Type B pancreatic cell (in vitro differentiated cells): ENCODE data around the gene NDFIP1. TPM values are rescaled to one million over a fixed set of nuclear protein-coding genes. Genes with fewer than 3 reads are reported as not detected.

ENCODE experiments used
- DNase-seq: peaks from one replicate; pipeline ENCODE4 v3.0.0; 2021; ENCODE audit warnings: mixed read lengths; ENCODE audit not compliant: unreplicated experiment; ENCODE audit errors: extremely low spot score
- H3K27ac Mint-ChIP-seq: 2 replicates; pipeline ENCODE4 v1.8.0; 2021; ENCODE audit warnings: mild to moderate bottlenecking, mixed read lengths
- H3K27me3 Mint-ChIP-seq: 2 replicates; pipeline ENCODE4 v1.8.0; 2021; ENCODE audit warnings: mixed read lengths
- H3K36me3 Mint-ChIP-seq: 2 replicates; pipeline ENCODE4 v1.8.0; 2021; ENCODE audit warnings: mixed read lengths
- H3K4me1 Mint-ChIP-seq: one replicate; pipeline ENCODE4 v1.8.0; 2021; ENCODE audit warnings: mixed read lengths; ENCODE audit not compliant: unreplicated experiment
- H3K4me3 Mint-ChIP-seq: 2 replicates; pipeline ENCODE4 v1.8.0; 2021; ENCODE audit warnings: mild to moderate bottlenecking, mixed read lengths
- H3K9me3 Mint-ChIP-seq: 2 replicates; pipeline ENCODE4 v1.8.0; 2021; ENCODE audit warnings: mixed read lengths
- long read RNA-seq: library from polyadenylated mRNA; unstranded; transcript quantifications from one replicate; pipeline ENCODE4 v2.0.0, GENCODE V29; 2020
- total RNA-seq: library from RNA; stranded (reverse); gene quantifications from 2 replicates; pipeline ENCODE4 v1.2.1, GENCODE V29; 2021; ENCODE audit warnings: low replicate concordance
- TF ChIP-seq, protein P1 (sequence below): fragments of 200-600 bp; sonication (generic); conservative IDR thresholded peaks from 2 replicates; pipeline ENCODE4 v1.5.0; 2021; ENCODE audit warnings: antibody characterized with exemption, mild to moderate bottlenecking

NDFIP1 gene, protein sequence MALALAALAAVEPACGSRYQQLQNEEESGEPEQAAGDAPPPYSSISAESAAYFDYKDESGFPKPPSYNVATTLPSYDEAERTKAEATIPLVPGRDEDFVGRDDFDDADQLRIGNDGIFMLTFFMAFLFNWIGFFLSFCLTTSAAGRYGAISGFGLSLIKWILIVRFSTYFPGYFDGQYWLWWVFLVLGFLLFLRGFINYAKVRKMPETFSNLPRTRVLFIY
- total RNA-seq = 57.7 and 59.3 TPM in 2 replicates
- long read RNA-seq, full-length matches to known transcripts = 198 of 211 reads
- long read RNA-seq, partial matches to known transcripts = 4 of 211 reads
- long read RNA-seq, other reads (novel, unspliced or antisense) = 9 of 211 reads

DNA sequence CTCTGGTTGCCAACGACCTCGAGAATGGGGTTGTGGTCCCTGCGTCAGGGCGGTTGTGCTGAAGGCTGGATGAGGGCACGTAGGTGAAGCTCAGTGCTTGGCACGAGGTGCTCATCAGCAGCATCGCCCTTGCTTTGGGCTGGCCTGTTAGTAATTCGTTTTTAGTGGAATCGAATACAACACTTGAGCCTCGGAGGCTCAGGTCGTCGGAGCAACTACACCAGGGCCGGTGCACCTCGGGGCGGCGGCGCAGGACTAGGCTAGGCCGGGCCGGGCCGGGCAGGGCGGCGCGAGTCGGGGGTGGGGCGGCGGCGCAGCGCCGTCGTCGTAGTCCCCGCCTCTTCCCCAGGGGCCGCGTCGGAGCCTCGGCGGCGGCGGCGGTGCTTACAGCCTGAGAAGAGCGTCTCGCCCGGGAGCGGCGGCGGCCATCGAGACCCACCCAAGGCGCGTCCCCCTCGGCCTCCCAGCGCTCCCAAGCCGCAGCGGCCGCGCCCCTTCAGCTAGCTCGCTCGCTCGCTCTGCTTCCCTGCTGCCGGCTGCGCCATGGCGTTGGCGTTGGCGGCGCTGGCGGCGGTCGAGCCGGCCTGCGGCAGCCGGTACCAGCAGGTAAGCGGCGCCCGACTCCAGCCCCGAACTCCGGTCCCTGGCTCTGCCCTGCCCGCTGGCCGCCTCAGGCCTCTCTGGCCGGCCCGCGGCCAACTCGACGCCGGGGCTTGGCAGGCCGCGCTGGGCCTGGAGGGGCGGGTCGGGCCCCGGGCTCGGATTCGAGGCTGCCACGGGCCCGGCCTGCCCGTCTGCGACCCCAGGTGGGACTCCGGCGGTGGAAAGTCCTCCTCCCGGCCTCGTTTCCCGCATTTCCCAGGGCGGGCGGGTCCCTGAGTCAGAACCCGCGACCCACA, at the start of gene NDFIP1:
NDFIP1 (plus strand) TSS at position 348 of the 899 bp plus-strand sequence; CDS start at position 544, 196 bp downstream.
- peaks cover 7% of the 10 kb centered on the region for H3K36me3 Mint-ChIP-seq
- peak; percentile 88 for DNase-seq
- peak within 1 kb of the TSS; percentile 99 for H3K4me3 Mint-ChIP-seq
- H3K9me3 Mint-ChIP-seq = no peaks in the 10 kb centered on the region
- TF ChIP-seq, protein P1, sequence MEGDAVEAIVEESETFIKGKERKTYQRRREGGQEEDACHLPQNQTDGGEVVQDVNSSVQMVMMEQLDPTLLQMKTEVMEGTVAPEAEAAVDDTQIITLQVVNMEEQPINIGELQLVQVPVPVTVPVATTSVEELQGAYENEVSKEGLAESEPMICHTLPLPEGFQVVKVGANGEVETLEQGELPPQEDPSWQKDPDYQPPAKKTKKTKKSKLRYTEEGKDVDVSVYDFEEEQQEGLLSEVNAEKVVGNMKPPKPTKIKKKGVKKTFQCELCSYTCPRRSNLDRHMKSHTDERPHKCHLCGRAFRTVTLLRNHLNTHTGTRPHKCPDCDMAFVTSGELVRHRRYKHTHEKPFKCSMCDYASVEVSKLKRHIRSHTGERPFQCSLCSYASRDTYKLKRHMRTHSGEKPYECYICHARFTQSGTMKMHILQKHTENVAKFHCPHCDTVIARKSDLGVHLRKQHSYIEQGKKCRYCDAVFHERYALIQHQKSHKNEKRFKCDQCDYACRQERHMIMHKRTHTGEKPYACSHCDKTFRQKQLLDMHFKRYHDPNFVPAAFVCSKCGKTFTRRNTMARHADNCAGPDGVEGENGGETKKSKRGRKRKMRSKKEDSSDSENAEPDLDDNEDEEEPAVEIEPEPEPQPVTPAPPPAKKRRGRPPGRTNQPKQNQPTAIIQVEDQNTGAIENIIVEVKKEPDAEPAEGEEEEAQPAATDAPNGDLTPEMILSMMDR = peak; percentile 22
- H3K27me3 Mint-ChIP-seq = no peaks in the 10 kb centered on the region
- H3K27ac Mint-ChIP-seq = peak within 1 kb of the TSS; percentile 97
- peaks cover 23% of the 10 kb centered on the region for H3K4me1 Mint-ChIP-seq

DNA sequence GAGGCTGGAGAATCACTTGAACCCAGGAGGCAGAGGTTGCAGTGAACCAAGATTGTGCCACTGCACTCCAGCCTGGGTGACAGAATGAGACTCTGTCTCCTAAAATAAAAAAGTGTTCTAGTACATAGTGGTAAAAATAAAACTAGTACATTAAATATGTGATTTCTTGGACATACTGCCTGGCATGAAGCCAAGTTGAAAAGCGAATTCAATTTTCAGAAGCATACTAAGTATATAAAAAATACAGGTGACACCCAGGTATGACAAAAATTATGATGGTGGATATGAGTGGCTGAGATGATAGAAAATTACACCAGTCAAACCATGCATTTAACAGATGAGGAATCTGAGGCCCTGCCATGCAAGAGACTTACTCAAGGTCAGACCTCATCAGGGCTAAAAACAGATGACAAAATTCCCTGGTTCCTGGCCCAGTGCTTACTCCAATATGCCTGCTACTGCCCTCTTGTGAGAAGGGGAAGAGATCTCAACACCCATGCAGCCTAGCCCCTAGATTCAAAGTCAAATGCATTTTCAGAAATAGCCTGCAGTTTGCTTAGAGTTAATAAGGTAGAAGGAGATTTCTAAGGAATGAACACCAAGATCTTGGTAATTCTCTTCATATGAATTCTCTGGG, 49.2 kb upstream of the NDFIP1 start:
- no peaks in the 10 kb centered on the region for H3K9me3 Mint-ChIP-seq
- TF ChIP-seq, protein P1 = no peak
- H3K36me3 Mint-ChIP-seq = no peaks in the 10 kb centered on the region
- no peak for DNase-seq
- H3K4me3 Mint-ChIP-seq = no peak overlapping the region
- peaks cover 28% of the 10 kb centered on the region for H3K4me1 Mint-ChIP-seq
- no peak overlapping the region for H3K27ac Mint-ChIP-seq
- H3K27me3 Mint-ChIP-seq = peaks cover 3% of the 10 kb centered on the region

DNA sequence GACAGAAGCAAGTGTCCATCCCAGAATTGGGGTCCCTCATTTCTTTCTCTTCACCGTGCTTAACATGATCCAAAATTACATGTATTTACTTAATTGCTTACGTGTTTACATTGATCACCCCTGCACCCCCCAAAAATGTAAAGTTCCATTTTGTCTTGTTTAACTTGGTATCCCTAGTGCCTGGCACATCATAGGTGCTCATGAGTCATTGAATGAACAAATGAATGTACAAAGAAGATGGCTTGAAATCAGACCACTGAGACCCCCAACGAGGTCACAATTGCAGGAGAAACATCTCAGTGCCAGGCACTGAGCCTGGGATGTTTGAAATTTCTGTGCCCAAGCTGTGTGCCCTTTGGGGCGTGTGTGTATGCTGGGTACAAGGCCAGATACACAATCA, 45.2 kb upstream of the NDFIP1 start:
- DNase-seq = no peak
- H3K4me3 Mint-ChIP-seq = peak overlapping the region; percentile 86
- H3K9me3 Mint-ChIP-seq = no peaks in the 10 kb centered on the region
- H3K4me1 Mint-ChIP-seq = peaks cover 20% of the 10 kb centered on the region
- TF ChIP-seq, protein P1 = no peak
- H3K27me3 Mint-ChIP-seq = peaks cover 7% of the 10 kb centered on the region
- H3K27ac Mint-ChIP-seq = peak overlapping the region; percentile 73
- H3K36me3 Mint-ChIP-seq = no peaks in the 10 kb centered on the region

DNA sequence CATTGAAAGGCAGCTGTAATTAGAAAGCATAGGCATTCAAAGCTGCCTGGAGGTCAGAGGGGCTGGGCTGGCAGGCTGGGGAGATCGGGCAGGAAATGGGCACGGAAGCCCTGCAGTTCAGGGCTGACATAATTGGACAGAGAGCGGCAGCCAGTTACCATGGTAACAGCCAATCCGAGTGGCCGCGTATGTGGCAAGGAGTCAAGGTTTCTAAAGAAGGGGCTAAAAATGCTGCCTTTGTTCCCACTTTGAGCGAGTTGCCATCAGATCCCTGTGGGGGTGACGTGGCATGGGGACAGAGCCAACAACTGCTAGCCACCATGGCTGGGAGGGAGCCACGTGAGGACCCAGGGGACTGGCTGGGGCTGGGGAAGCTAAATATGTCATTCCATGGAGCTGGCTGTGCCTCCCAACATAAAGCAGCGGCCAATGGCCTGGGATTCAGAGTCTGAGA, 44.7 kb upstream of the NDFIP1 start:
- peak overlapping the region; percentile 73 for H3K27ac Mint-ChIP-seq

DNA sequence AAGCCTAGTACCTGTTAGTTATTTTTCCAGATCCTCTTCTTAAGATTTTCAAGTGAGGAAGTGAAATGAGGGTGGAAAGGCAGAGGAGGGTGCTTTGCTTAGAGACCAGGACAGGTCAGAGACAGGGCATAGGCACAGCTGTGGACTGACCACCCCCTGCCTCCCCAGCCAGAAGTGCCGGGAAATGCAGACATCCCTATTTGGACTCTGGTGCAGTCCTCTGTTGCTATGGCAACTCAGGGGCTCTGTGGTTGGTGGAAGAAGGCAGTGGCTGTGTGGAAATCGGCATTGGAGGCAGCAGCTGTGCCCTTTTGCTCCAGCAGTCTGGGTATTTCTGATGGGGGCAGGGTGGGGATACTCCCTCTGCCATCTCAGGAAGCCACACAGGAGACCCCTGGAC, 43.3 kb upstream of the NDFIP1 start:
- peaks cover 7% of the 10 kb centered on the region for H3K27me3 Mint-ChIP-seq
- H3K27ac Mint-ChIP-seq = no peak overlapping the region
- TF ChIP-seq, protein P1 = no peak
- no peak overlapping the region for H3K4me3 Mint-ChIP-seq
- no peaks in the 10 kb centered on the region for H3K9me3 Mint-ChIP-seq
- peak; percentile 54 for DNase-seq
- H3K36me3 Mint-ChIP-seq = no peaks in the 10 kb centered on the region
- H3K4me1 Mint-ChIP-seq = peaks cover 21% of the 10 kb centered on the region

More for the DNA sequence above, 44.7 kb upstream of the NDFIP1 start:
- Mint-ChIP-seq H3K9me3 (no peaks in the 10 kb centered on the region), H3K27me3 (peaks cover 7% of the 10 kb centered on the region), H3K4me1 (peaks cover 20% of the 10 kb centered on the region), H3K4me3 (peak overlapping the region; percentile 86), H3K36me3 (no peaks in the 10 kb centered on the region)
- TF ChIP-seq, protein P1 = no peak
- peak; percentile 73 for DNase-seq
